Hepatic stellate cell (primary cell): ENCODE measurements around the gene STEAP3.

Experiments used
- DNase-seq: peaks from one replicate; pipeline ENCODE4 v3.0.0; 2011; ENCODE audit warnings: low spot score

The STEAP3 gene

GRCh38 chr2:119197529-119198239 lies 25.9 kb upstream of the STEAP3 start:
- no peak for DNase-seq

- peak; percentile 67 for DNase-seq
Observed at GRCh38 chr2:119198240-119198840, 25.3 kb upstream of the STEAP3 start.

- no peak for DNase-seq
Observed at GRCh38 chr2:119201815-119202214, 21.8 kb upstream of the STEAP3 start.

- no peak for DNase-seq
Observed at GRCh38 chr2:119202610-119203310, 20.9 kb upstream of the STEAP3 start.

- DNase-seq: no peak
Observed at GRCh38 chr2:119204525-119204924, 19.1 kb upstream of the STEAP3 start.

GRCh38 chr2:119205001-119205706 lies 18.5 kb upstream of the STEAP3 start:
- DNase-seq: no peak

GRCh38 chr2:119206201-119206600 lies 17.4 kb upstream of the STEAP3 start:
- no peak for DNase-seq

GRCh38 chr2:119207447-119207846 lies 16.2 kb upstream of the STEAP3 start:
- DNase-seq: no peak

GRCh38 chr2:119208791-119209203 lies 14.8 kb upstream of the STEAP3 start:
- no peak for DNase-seq

- no peak for DNase-seq
Observed at GRCh38 chr2:119212139-119212800, 11.4 kb upstream of the STEAP3 start.

- no peak for DNase-seq
Observed at GRCh38 chr2:119214453-119215037, 9.1 kb upstream of the STEAP3 start.

- DNase-seq: no peak
Observed at GRCh38 chr2:119216994-119217393, 6.6 kb upstream of the STEAP3 start.

- DNase-seq: peak; percentile 73
Observed at GRCh38 chr2:119218478-119219064, 5.1 kb upstream of the STEAP3 start.

GRCh38 chr2:119219873-119220272 lies 3.8 kb upstream of the STEAP3 start:
- DNase-seq: no peak

- no peak for DNase-seq
Observed at GRCh38 chr2:119220720-119221301, 2.8 kb upstream of the STEAP3 start.

GRCh38 chr2:119221609-119222008 lies 2.0 kb upstream of the STEAP3 start:
- no peak for DNase-seq

GRCh38 chr2:119222213-119222612 lies 1.4 kb upstream of the STEAP3 start:
- DNase-seq: no peak

- DNase-seq: no peak
Observed at GRCh38 chr2:119222863-119223520, 642 bp upstream of the STEAP3 start.

GRCh38 chr2:119224391-119225104 lies 914 bp downstream of the STEAP3 start:
- no peak for DNase-seq
